HCT116 (cell line): ENCODE measurements around the gene SLC16A11. TPM values are rescaled to one million over a fixed set of nuclear protein-coding genes. Genes with fewer than 3 reads are reported as not detected.

Experiments
- ATAC-seq: fragments of 200-7000 bp; cut with Tn5 transposase; 2 replicates; pipeline ENCODE4 v1.9.1; 2020; ENCODE audit warnings: mild to moderate bottlenecking, moderate library complexity
- BruUV-seq: library from RNA; stranded (reverse); fragments of 400-500 nt; replicated peaks from 2 replicates; lab custom pipeline; 2021; lab: Mats Ljungman, UMichigan
- CTCF ChIA-PET: fragments of 300-600 bp; sonication (Branson Sonifier 250); formaldehyde crosslinking; loops from one replicate; lab custom pipeline; 2021; ENCODE audit warnings: antibody characterized with exemption; lab: Charles Lee
- POLR2A ChIA-PET: fragments of 300-600, 350-600 bp; sonication (Branson Sonifier 250); formaldehyde crosslinking; loops from one replicate; lab custom pipeline; 2021; ENCODE audit warnings: antibody characterized with exemption; lab: Charles Lee
- RAD21 ChIA-PET, 2 experiments: fragments of 300-600 bp; sonication (Branson Sonifier 250); formaldehyde crosslinking; loops; one replicate each; lab custom pipeline; 2023; ENCODE audit warnings: low total read pairs in 2 of 2; ENCODE audit not compliant: uncharacterized antibody in 2 of 2, unreplicated experiment in 2 of 2, low non-redundant PET in 1 of 2; lab: Charles Lee
- DNase-seq: peaks from one replicate; pipeline ENCODE4 v3.0.0-alpha.2; 2010; ENCODE audit warnings: low read depth, low spot score
- H2AFZ ChIP-seq: fragments of 200-600 bp; shearing (Covaris generic), sonication (generic); 2 replicates; pipeline ENCODE4 v1.6.1; 2017; ENCODE audit warnings: low read depth, mixed run types, mixed read lengths, antibody characterized with exemption, low read length; ENCODE audit not compliant: poor library complexity, severe bottlenecking
- H3K27ac ChIP-seq: 2 replicates; pipeline ENCODE4 v1.5.1; 2012; ENCODE audit warnings: low read depth, low read length
- H3K27me3 ChIP-seq: fragments of 200-600 bp; sonication (generic); 2 replicates; pipeline ENCODE4 v1.6.1; 2016; ENCODE audit warnings: mixed run types, low read length, mixed read lengths; ENCODE audit not compliant: insufficient read depth
- H3K36me3 ChIP-seq, 2 experiments: fragments of 200-500 bp in 1 of 2; fragments of 200-600 bp in 1 of 2; sonication (Bioruptor generic) in 1 of 2; sonication (generic) in 1 of 2; 2 replicates each; pipeline versions ENCODE4 v1.5.1 to v1.6.1; 2014 to 2016; ENCODE audit warnings: low read length in 2 of 2, inconsistent platforms in 1 of 2, mixed read lengths in 1 of 2, mixed run types in 1 of 2; ENCODE audit not compliant: insufficient read depth in 2 of 2, control insufficient read depth in 1 of 2
- H3K4me1 ChIP-seq, 2 experiments: fragments of 200-600 bp in 1 of 2; sonication (generic) in 1 of 2; 2 replicates each; pipeline versions ENCODE4 v1.5.1 to v1.6.1; 2012 to 2017; ENCODE audit warnings: low read length in 2 of 2, inconsistent platforms in 1 of 2, mild to moderate bottlenecking in 1 of 2, mixed read lengths in 1 of 2, mixed run types in 1 of 2, moderate library complexity in 1 of 2; ENCODE audit not compliant: insufficient read depth in 2 of 2, control insufficient read depth in 1 of 2
- H3K4me2 ChIP-seq: fragments of 200-600 bp; sonication (generic); 2 replicates; pipeline ENCODE4 v1.6.1; 2017; ENCODE audit warnings: mixed run types, low read length, mixed read lengths
- H3K4me3 ChIP-seq, 2 experiments: fragments of 200-600 bp in 1 of 2; sonication (generic) in 1 of 2; replicated peaks in 1 of 2; 2 replicates each; pipeline ENCODE4 v1.5.1; 2011 to 2016; ENCODE audit warnings: low read length in 2 of 2, control low read depth in 1 of 2, low read depth in 1 of 2, mild to moderate bottlenecking in 1 of 2, mixed read lengths in 1 of 2, mixed run types in 1 of 2
- H3K79me2 ChIP-seq: fragments of 200-600 bp; sonication (generic); 2 replicates; pipeline ENCODE4 v1.6.1; 2017; ENCODE audit warnings: mild to moderate bottlenecking, mixed run types, low read length, moderate library complexity, mixed read lengths; ENCODE audit not compliant: insufficient read depth
- H3K9ac ChIP-seq: fragments of 200-600 bp; sonication (generic); 2 replicates; pipeline ENCODE4 v1.6.1; 2016; ENCODE audit warnings: low read length, mixed read lengths
- H3K9me2 ChIP-seq: fragments of 200-600 bp; sonication (generic), shearing (Covaris generic); 2 replicates; pipeline ENCODE4 v1.6.1; 2017; ENCODE audit warnings: mixed run types, mild to moderate bottlenecking, moderate library complexity; ENCODE audit not compliant: insufficient read depth
- H3K9me3 ChIP-seq, 2 experiments: fragments of 200-500 bp in 1 of 2; fragments of 200-600 bp in 1 of 2; sonication (Bioruptor generic) in 1 of 2; sonication (generic) in 1 of 2; 2 replicates each; pipeline ENCODE4 v1.6.1; 2014 to 2017; ENCODE audit warnings: low read length in 2 of 2, mixed read lengths in 2 of 2, inconsistent platforms in 1 of 2, low read depth in 1 of 2, mild to moderate bottlenecking in 1 of 2, mixed run types in 1 of 2, moderate library complexity in 1 of 2; ENCODE audit not compliant: control insufficient read depth in 1 of 2, insufficient read depth in 1 of 2
- H4K20me1 ChIP-seq: fragments of 200-600 bp; sonication (generic), shearing (Covaris generic); 2 replicates; pipeline ENCODE4 v1.6.1; 2017; ENCODE audit warnings: mixed run types, mild to moderate bottlenecking, moderate library complexity; ENCODE audit not compliant: insufficient read depth
- ATF3 ChIP-seq: IDR thresholded peaks from 2 replicates; pipeline ENCODE4 v1.6.1; 2012
- CEBPB ChIP-seq: IDR thresholded peaks from 2 replicates; pipeline ENCODE4 v1.6.1; 2012; ENCODE audit warnings: low read depth
- EGR1 ChIP-seq: IDR thresholded peaks from 2 replicates; pipeline ENCODE4 v1.6.1; 2012; ENCODE audit warnings: low read depth
- EZH2 ChIP-seq: fragments of 200-600 bp; sonication (generic); IDR thresholded peaks from 2 replicates; pipeline ENCODE4 v1.6.1; 2017; ENCODE audit warnings: antibody characterized with exemption, mixed run types
- POLR2AphosphoS5 ChIP-seq: IDR thresholded peaks from 2 replicates; pipeline ENCODE4 v1.6.1; 2011; ENCODE audit warnings: mild to moderate bottlenecking, low read depth, low read length, moderate library complexity
- intact Hi-C: fragments of 100-400 bp; cut with micrococcal nuclease; formaldehyde crosslinking; loops from 2 replicates; pipeline ENCODE4 v1.10.0; 2022
- total RNA-seq: library from RNA; stranded (reverse); gene quantifications from one replicate; pipeline ENCODE4 v1.2.1, GENCODE V29; 2021; ENCODE audit not compliant: unreplicated experiment
- TF ChIP-seq, protein P1 (sequence below), 3 experiments: fragments of 200-600 bp in 1 of 3; sonication (generic) in 1 of 3; IDR thresholded peaks in 2 of 3; conservative IDR thresholded peaks in 1 of 3; 2 replicates each; pipeline ENCODE4 v1.5.1; 2012 to 2017; ENCODE audit warnings: low read depth in 2 of 3, low read length in 2 of 3, antibody characterized with exemption in 1 of 3, borderline replicate concordance in 1 of 3, control low read depth in 1 of 3, mild to moderate bottlenecking in 1 of 3, mixed read lengths in 1 of 3, mixed run types in 1 of 3, moderate library complexity in 1 of 3; ENCODE audit not compliant: insufficient read depth in 1 of 3
- TF ChIP-seq, protein P2 (sequence below): IDR thresholded peaks from 2 replicates; pipeline ENCODE4 v1.6.1; 2012

Gene SLC16A11
- total RNA-seq, 1 experiment from 2014 or later = not detected

DNA sequence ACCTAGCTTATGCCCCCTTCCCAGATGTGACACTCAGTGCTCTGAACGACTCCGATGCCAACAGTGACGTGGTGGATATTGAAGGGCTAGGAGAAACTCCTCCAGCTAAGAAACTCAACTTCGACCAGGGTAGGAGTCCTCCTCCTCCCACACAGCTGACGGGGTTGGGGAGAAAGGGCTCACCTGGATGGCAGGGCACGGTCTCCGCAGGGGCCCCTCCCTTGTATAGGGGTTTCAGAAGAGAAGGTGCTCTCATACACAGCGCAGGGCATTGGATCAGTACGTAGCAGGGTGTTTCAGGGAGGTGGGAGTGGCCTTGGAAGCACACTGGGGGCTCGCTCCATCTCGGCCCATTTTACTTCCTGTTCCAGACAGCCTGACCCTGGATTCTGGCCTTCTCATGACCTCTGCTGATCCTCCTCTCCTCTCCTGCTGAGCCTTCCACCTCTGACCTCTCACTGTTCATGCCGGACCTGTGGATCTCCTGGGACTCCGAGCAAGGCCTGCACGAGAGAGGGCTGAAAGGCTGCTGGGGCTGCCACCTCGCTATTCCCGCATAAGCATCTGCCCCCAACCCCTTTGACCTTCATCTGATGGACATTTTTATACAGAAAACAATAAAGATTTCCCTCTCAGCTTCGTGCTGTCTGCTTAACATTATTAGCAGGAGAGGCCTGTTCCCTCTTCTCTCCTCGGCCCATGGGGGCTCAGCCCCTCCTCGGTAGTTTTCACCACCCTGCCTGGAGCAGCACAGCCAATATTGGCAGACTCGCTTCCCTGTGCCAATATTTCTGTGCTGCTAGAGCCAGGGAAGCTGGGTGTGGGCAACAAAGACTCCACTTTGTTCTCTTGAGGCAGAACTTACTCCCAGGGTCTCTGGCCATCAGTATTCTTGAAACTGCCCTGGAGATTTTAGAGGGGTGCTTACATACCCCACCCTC is 26.7 kb downstream of the SLC16A11 start (continued):
- TF ChIP-seq, protein P1, sequence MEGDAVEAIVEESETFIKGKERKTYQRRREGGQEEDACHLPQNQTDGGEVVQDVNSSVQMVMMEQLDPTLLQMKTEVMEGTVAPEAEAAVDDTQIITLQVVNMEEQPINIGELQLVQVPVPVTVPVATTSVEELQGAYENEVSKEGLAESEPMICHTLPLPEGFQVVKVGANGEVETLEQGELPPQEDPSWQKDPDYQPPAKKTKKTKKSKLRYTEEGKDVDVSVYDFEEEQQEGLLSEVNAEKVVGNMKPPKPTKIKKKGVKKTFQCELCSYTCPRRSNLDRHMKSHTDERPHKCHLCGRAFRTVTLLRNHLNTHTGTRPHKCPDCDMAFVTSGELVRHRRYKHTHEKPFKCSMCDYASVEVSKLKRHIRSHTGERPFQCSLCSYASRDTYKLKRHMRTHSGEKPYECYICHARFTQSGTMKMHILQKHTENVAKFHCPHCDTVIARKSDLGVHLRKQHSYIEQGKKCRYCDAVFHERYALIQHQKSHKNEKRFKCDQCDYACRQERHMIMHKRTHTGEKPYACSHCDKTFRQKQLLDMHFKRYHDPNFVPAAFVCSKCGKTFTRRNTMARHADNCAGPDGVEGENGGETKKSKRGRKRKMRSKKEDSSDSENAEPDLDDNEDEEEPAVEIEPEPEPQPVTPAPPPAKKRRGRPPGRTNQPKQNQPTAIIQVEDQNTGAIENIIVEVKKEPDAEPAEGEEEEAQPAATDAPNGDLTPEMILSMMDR (IDR thresholded peaks at IDR 0.05 in 2 of 3, conservative IDR thresholded peaks at IDR 0.05 in 1 of 3; ENCODE audit: borderline replicate concordance in 1 of 3, insufficient read depth in 1 of 3, low read depth in 2 of 3, low read length in 2 of 3) = no peak
- no peak for TF ChIP-seq CEBPB
- no peak for TF ChIP-seq EGR1
- TF ChIP-seq POLR2AphosphoS5 = no peak
- TF ChIP-seq ATF3 = no peak
- TF ChIP-seq, protein P2, sequence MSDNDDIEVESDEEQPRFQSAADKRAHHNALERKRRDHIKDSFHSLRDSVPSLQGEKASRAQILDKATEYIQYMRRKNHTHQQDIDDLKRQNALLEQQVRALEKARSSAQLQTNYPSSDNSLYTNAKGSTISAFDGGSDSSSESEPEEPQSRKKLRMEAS = no peak

DNA sequence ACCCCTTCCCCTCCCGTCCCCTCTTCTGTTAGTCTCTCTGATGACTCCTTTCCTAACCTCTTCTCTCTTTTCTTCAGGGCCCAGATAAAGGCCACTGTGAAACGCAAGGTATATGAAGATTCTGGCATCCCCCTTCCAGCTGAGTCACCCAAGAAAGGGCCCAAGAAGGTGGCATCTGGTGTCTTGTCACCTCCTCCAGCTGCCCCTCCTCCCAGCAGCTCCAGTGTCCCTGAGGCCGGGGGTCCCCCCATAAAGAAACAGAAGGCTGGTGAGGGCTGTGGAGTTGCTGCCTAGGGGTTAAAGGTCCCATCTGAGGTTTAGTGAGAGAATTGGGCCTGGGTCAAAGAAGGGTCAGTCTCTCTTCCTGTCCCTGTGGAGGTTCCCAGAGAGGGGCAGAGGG is 27.5 kb downstream of the SLC16A11 start:
- no peaks in the 10 kb centered on the region for H3K9me2 ChIP-seq
- no peak overlapping the region for H3K9ac ChIP-seq
- no peak overlapping the region for H3K4me2 ChIP-seq
- DNase-seq (no peak), ATAC-seq (no peak)
- no peak overlapping the region for H3K4me3 ChIP-seq
- ChIA-PET RAD21 (no interaction called here), POLR2A (no interaction called here), CTCF (no interaction called here)
- no peaks in the 10 kb centered on the region for H3K9me3 ChIP-seq
- H3K27me3 ChIP-seq = no peaks in the 10 kb centered on the region
- no peak overlapping the region for H3K27ac ChIP-seq
- H4K20me1 ChIP-seq = no peaks in the 10 kb centered on the region
- intact Hi-C loops = no loop called here
- H2AFZ ChIP-seq = no peak overlapping the region
- H3K36me3 ChIP-seq = no peaks in the 10 kb centered on the region
- no TSS peak for BruUV-seq
- H3K79me2 ChIP-seq = peaks cover 28% of the 10 kb centered on the region
- TF ChIP-seq, protein P2 = no peak
- no peak for TF ChIP-seq EZH2
- peaks cover 8 to 32% of the 10 kb centered on the region in 2 experiments; a peak in 3 of 4 replicates for H3K4me1 ChIP-seq
